GM12878 (cell line): ENCODE data around the gene TMEM45A. TPM values are rescaled to one million over a fixed set of nuclear protein-coding genes. Genes with fewer than 3 reads are reported as not detected.

Experiments
- ATAC-seq: fragments of 200-7000 bp; cut with Tn5 transposase; 3 replicates; pipeline ENCODE4 v1.9.1; 2020; ENCODE audit warnings: mild to moderate bottlenecking, moderate library complexity
- BruUV-seq: library from RNA; stranded (reverse); fragments of 400-500 nt; replicated peaks from 2 replicates; lab custom pipeline; 2021; lab: Mats Ljungman, UMichigan
- CTCF ChIA-PET: fragments of 300-600 bp; sonication (Branson Sonifier 250); formaldehyde crosslinking; extraction: SDS; loops from one replicate; lab custom pipeline; 2021; ENCODE audit warnings: inconsistent platforms; lab: Yijun Ruan, JAX
- POLR2A ChIA-PET: fragments of 350-600 bp; formaldehyde crosslinking; extraction: SDS; loops from one replicate; lab custom pipeline; 2021; ENCODE audit warnings: inconsistent platforms; lab: Charles Lee
- RAD21 ChIA-PET: fragments of 300-600 bp; sonication (Branson Sonifier 250); formaldehyde crosslinking; loops from one replicate; lab custom pipeline; 2023; ENCODE audit warnings: antibody characterized with exemption; ENCODE audit not compliant: unreplicated experiment; lab: Charles Lee
- SMC1A ChIA-PET: fragments of 300-600 bp; sonication (Branson Sonifier 250); formaldehyde crosslinking; loops from one replicate; lab custom pipeline; 2023; ENCODE audit not compliant: unreplicated experiment, uncharacterized antibody; lab: Charles Lee
- DNase-seq: peaks from one replicate; pipeline ENCODE4 v3.0.0-alpha.2; 2011; ENCODE audit warnings: low read depth, low spot score
- FAIRE-seq: peaks from 3 replicates; lab custom pipeline; 2011; peaks lifted over from hg19 to GRCh38; lab: Jason Lieb, UNC
- H2AFZ ChIP-seq: 2 replicates; pipeline ENCODE4 v1.6.0; 2011; ENCODE audit warnings: low read depth, low read length, control low read depth; ENCODE audit not compliant: control insufficient read depth
- H3K27ac ChIP-seq: 2 replicates; pipeline ENCODE4 v1.5.1; 2011; ENCODE audit warnings: control low read depth; ENCODE audit not compliant: control insufficient read depth, insufficient read depth
- H3K27me3 ChIP-seq, 2 experiments: replicated peaks in 1 of 2; 2 replicates each; pipeline versions ENCODE4 v1.6.0 to v1.6.1; 2011; ENCODE audit warnings: low read length in 1 of 2; ENCODE audit not compliant: control insufficient read depth in 2 of 2, insufficient read depth in 2 of 2
- H3K36me3 ChIP-seq, 2 experiments: 2 replicates each; pipeline ENCODE4 v1.5.1; 2011; ENCODE audit warnings: low read length in 1 of 2; ENCODE audit not compliant: control insufficient read depth in 2 of 2, insufficient read depth in 2 of 2
- H3K4me1 ChIP-seq: 2 replicates; pipeline ENCODE4 v1.6.1; 2011; ENCODE audit warnings: mild to moderate bottlenecking, low read length, moderate library complexity, mixed read lengths; ENCODE audit not compliant: control insufficient read depth, insufficient read depth
- H3K4me2 ChIP-seq: 2 replicates; pipeline ENCODE4 v1.6.0; 2011; ENCODE audit warnings: control low read depth; ENCODE audit not compliant: control insufficient read depth, insufficient read depth
- H3K4me3 ChIP-seq: fragments of 200-600 bp; sonication (generic); 2 replicates; pipeline ENCODE4 v1.5.1; 2016
- H3K79me2 ChIP-seq: 2 replicates; pipeline ENCODE4 v1.6.0; 2011; ENCODE audit warnings: low read length; ENCODE audit not compliant: control insufficient read depth, insufficient read depth
- H3K9ac ChIP-seq: 2 replicates; pipeline ENCODE4 v1.8.0; 2011; ENCODE audit warnings: low read length, control low read depth, mixed read lengths; ENCODE audit not compliant: control insufficient read depth, insufficient read depth
- H3K9me3 ChIP-seq: replicated peaks from 3 replicates; pipeline ENCODE4 v1.5.1; 2011; ENCODE audit warnings: mild to moderate bottlenecking, low read length; ENCODE audit not compliant: control insufficient read depth, insufficient read depth
- H4K20me1 ChIP-seq: 2 replicates; pipeline ENCODE4 v1.6.0; 2011; ENCODE audit not compliant: control insufficient read depth, insufficient read depth
- ASH2L ChIP-seq: fragments of 300-600, 200-600 bp; sonication (generic); IDR thresholded peaks from 2 replicates; pipeline ENCODE4 v1.6.1; 2017; ENCODE audit warnings: low read depth, mild to moderate bottlenecking, borderline replicate concordance
- BCL11A ChIP-seq: IDR thresholded peaks from 2 replicates; pipeline ENCODE4 v1.6.1; 2011; ENCODE audit warnings: low read depth, low read length
- BRCA1 ChIP-seq: IDR thresholded peaks from 2 replicates; pipeline ENCODE4 v1.6.1; 2011; ENCODE audit warnings: low read depth, low read length, improper control_type of control experiment
- CHD4 ChIP-seq: fragments of 200-600 bp; sonication (generic); IDR thresholded peaks from 2 replicates; pipeline ENCODE4 v1.6.1; 2016; ENCODE audit warnings: mild to moderate bottlenecking
- FOXM1 ChIP-seq: IDR thresholded peaks from 2 replicates; pipeline ENCODE4 v1.6.1; 2012; ENCODE audit warnings: low read depth, mild to moderate bottlenecking, inconsistent platforms, low read length, moderate library complexity
- MTA3 ChIP-seq: IDR thresholded peaks from 2 replicates; pipeline ENCODE4 v1.6.1; 2012; ENCODE audit warnings: low read length, inconsistent platforms, borderline replicate concordance
- MYC ChIP-seq: IDR thresholded peaks from 2 replicates; pipeline ENCODE4 v1.6.1; 2011; ENCODE audit warnings: mild to moderate bottlenecking, low read length, moderate library complexity, inconsistent platforms; ENCODE audit not compliant: insufficient read depth, insufficient replicate concordance, insufficient read length, severe bottlenecking
- NFYB ChIP-seq: IDR thresholded peaks from 2 replicates; pipeline ENCODE4 v1.6.1; 2011; ENCODE audit warnings: low read depth, mild to moderate bottlenecking, low read length, improper control_type of control experiment, moderate library complexity; ENCODE audit not compliant: insufficient read depth
- SPI1 ChIP-seq: IDR thresholded peaks from 2 replicates; pipeline ENCODE4 v1.6.1; 2011; ENCODE audit warnings: low read depth, mild to moderate bottlenecking, low read length, moderate library complexity, borderline replicate concordance; ENCODE audit not compliant: insufficient read depth
- TAF1 ChIP-seq: IDR thresholded peaks from 2 replicates; pipeline ENCODE4 v1.6.1; 2011; ENCODE audit warnings: mild to moderate bottlenecking, low read depth, low read length, borderline replicate concordance
- USF1 ChIP-seq: IDR thresholded peaks from 2 replicates; pipeline ENCODE4 v1.6.1; 2011; ENCODE audit warnings: borderline replicate concordance, low read depth, mild to moderate bottlenecking, moderate library complexity, mixed read lengths, low read length; ENCODE audit not compliant: insufficient read depth; ENCODE audit errors: extremely low read length
- ZBTB11 ChIP-seq: fragments of 450-650 bp; formaldehyde crosslinking; IDR thresholded peaks from 2 replicates; pipeline ENCODE4 v1.5.0; 2022; ENCODE audit warnings: mild to moderate bottlenecking, missing genetic modification characterization
- ZNF24 ChIP-seq: fragments of 450-650 bp; IDR thresholded peaks from 2 replicates; pipeline ENCODE4 v1.6.1; 2017; ENCODE audit warnings: antibody characterized with exemption, mild to moderate bottlenecking
- ZNF384 ChIP-seq: IDR thresholded peaks from 2 replicates; pipeline ENCODE4 v1.6.1; 2012; ENCODE audit warnings: low read depth, mild to moderate bottlenecking, low read length, improper control_type of control experiment, borderline replicate concordance
- ZNF622 ChIP-seq: fragments of 450-650 bp; IDR thresholded peaks from 2 replicates; pipeline ENCODE4 v1.6.1; 2017; ENCODE audit warnings: mild to moderate bottlenecking, inconsistent platforms
- WGBS: methylation state at CpG from one replicate; pipeline ENCODE4 v1.1.6; 2016; ENCODE audit warnings: low lambda C conversion rate; ENCODE audit not compliant: insufficient replicate concordance, insufficient coverage; ENCODE audit errors: missing lambda C conversion rate; 5-methylcytosine and 5-hydroxymethylcytosine counted together
- in situ Hi-C: fragments of 300-500 bp; cut with MboI; formaldehyde crosslinking; loops from 9 replicates; pipeline ENCODE4 v1.14.3; 2018; ENCODE audit warnings: mixed read lengths
- intact Hi-C: fragments of 100-400 bp; cut with micrococcal nuclease; formaldehyde crosslinking; loops from one replicate; pipeline ENCODE4 v1.14.2; 2022; ENCODE audit not compliant: unreplicated experiment
- polyA plus RNA-seq, 11 experiments: library from polyadenylated mRNA; depleted of rRNA in 4 of 11; unstranded in 6 of 11; stranded (reverse) in 5 of 11; fragments of >200 nt; fragmentation: Nextera tagmentation in 4 of 11; fragmentation: Illumina TruSeq in 1 of 11; extraction: Ambion mirVana in 4 of 11; extraction: Trizol in 1 of 11; gene quantifications; 1 replicate in 1 of 11; 2 replicates in 10 of 11; pipeline versions ENCODE4 v1.2.1 to v1.2.3, GENCODE V29; 2011 to 2016; ENCODE audit warnings: inconsistent platforms in 2 of 11, missing spikeins in 2 of 11, low read depth in 1 of 11
- total RNA-seq, 4 experiments: library from RNA; depleted of rRNA in 3 of 4; stranded (reverse); fragments of >200 nt in 3 of 4; fragmentation: Illumina TruSeq in 1 of 4; extraction: Trizol in 1 of 4; gene quantifications; 2 replicates each; pipeline versions ENCODE4 v1.2.1 to v1.2.3, GENCODE V29; 2013 to 2021
- TF ChIP-seq, protein P1 (sequence below): IDR thresholded peaks from 2 replicates; pipeline ENCODE4 v1.6.1; 2011; ENCODE audit warnings: borderline replicate concordance, low read depth, mild to moderate bottlenecking, moderate library complexity, low read length; ENCODE audit not compliant: insufficient read depth, poor library complexity, severe bottlenecking

The TMEM45A gene
- total and polyA plus RNA-seq, 10 of the 15 experiments (the other 5 are each of a cell fraction or from before 2014, with no cell fraction given) = 0.34 to 5.3 (median 0.83) TPM

- Histone ChIP-seq H3K4me1 (no peaks in the 10 kb centered on the region), H3K27ac (no peak overlapping the region), H3K9ac (no peak overlapping the region), H3K9me3 (no peaks in the 10 kb centered on the region), H4K20me1 (no peaks in the 10 kb centered on the region), H3K36me3 (no peaks in the 10 kb centered on the region), H3K79me2 (no peaks in the 10 kb centered on the region), H2AFZ (no peak overlapping the region), H3K27me3 (no peaks in the 10 kb centered on the region; a peak in 1 of 4 replicates), H3K4me2 (no peak overlapping the region), H3K4me3 (no peak overlapping the region)
- POLR2A ChIA-PET = no interaction called here
- ATAC-seq (no peak), DNase-seq (no peak), FAIRE-seq (no peak)
- CTCF ChIA-PET = no interaction called here
- BruUV-seq = no TSS peak
- SMC1A ChIA-PET = no interaction called here
- intact Hi-C loops = no loop called here
- TF ChIP-seq ZNF24 (no peak), BCL11A (no peak), SPI1 (no peak), ZNF622 (no peak), ZBTB11 (CRISPR knock-in tag) (no peak), ASH2L (no peak), TAF1 (no peak), ZNF384 (no peak), USF1 (no peak), FOXM1 (no peak), MTA3 (no peak), NFYB (no peak), BRCA1 (no peak), CHD4 (no peak), MYC (no peak)
- TF ChIP-seq, protein P1, sequence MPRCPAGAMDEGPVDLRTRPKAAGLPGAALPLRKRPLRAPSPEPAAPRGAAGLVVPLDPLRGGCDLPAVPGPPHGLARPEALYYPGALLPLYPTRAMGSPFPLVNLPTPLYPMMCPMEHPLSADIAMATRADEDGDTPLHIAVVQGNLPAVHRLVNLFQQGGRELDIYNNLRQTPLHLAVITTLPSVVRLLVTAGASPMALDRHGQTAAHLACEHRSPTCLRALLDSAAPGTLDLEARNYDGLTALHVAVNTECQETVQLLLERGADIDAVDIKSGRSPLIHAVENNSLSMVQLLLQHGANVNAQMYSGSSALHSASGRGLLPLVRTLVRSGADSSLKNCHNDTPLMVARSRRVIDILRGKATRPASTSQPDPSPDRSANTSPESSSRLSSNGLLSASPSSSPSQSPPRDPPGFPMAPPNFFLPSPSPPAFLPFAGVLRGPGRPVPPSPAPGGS = no peak
- RAD21 ChIA-PET = no interaction called here
- in situ Hi-C loops = no loop called here
- WGBS = 100% methylated on average over 1 of the region's 1 CpG
These were observed 8.9 kb upstream of the TMEM45A start for GRCh38 chr3:100483529-100483928.
